Epidermal melanocyte (primary cell): Measurements from ENCODE around the gene MOV10L1.
"Not testable (repeated sequence)": the region's sequence is repeated elsewhere in the genome, so short reads cannot be mapped to it uniquely, and the experiment has no call there.

Experiments used
- DNase-seq: peaks from one replicate; pipeline ENCODE4 v3.0.0; 2011; ENCODE audit warnings: low spot score; ENCODE audit not compliant: insufficient read length

The MOV10L1 gene

DNA sequence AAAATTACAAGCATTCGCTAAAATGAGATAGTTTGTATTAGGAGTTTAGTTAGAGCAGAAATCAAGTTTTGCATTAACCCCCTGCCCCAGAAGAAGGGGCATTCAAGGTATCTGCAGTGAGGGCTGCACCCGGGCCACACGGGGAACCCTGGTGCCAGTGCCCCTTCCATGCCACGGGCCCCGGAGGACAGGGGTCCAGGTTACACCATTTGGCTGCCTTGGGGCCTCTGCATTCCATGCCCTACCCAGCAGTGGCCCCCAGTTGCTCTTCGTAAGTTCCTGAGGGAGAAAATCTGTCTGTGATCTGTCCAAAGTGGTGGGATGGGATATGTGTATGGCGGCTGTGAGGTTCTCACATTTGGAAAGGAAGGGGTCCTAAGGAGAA is 63.9 kb downstream of the MOV10L1 start:
- DNase-seq: no peak

DNA sequence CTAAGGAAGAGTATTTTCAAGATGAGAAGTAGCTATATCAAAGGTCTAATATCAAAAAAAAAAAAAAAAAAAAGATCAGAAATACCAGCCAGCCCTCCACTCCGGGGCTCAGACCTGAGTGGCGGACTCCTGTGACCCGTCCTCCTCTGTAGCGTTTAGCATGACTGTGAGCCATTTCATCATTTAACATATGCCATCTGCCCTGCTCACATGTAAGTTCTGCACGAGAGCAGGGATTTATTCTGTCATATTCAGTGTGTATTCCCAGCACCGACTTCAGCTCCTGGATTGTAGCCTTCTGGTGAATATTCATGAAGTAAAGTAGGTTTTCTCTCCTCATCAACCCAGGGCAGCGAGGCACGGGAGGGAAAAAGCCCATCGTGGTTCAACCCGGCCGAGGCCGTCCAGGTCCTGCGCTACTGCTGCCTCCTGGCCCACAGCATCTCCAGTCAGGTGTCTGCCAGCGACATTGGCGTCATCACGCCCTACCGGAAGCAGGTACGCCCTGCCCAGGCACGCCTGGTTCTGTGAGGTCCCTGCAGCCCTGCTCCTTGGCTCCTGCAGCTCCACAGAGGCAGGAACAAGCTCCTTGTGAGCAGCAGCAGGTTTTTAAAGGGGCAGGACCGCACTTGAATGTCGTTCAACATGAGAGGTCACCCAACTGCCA is 68.0 kb downstream of the MOV10L1 start:
- no peak for DNase-seq

DNA sequence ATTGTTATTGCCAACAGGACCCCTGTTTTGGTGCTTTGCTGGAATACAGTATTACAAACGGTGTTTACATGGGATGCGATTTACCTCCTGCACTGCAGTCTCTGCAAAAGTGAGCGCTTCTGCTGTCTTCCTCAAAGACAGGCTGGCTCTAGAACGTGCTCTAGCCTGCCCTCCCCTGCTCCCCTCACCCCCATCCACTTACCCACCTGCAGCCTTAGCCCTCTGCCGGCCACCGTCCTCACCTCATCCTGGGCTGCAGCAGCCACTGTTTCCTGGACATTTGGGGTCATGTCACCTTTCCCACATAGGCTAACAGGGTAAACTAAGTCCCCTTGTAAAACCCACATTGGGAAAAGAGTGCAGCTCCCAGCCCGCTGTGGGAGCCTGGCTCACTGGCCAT is 71.1 kb downstream of the MOV10L1 start:
- DNase-seq: no peak

DNA sequence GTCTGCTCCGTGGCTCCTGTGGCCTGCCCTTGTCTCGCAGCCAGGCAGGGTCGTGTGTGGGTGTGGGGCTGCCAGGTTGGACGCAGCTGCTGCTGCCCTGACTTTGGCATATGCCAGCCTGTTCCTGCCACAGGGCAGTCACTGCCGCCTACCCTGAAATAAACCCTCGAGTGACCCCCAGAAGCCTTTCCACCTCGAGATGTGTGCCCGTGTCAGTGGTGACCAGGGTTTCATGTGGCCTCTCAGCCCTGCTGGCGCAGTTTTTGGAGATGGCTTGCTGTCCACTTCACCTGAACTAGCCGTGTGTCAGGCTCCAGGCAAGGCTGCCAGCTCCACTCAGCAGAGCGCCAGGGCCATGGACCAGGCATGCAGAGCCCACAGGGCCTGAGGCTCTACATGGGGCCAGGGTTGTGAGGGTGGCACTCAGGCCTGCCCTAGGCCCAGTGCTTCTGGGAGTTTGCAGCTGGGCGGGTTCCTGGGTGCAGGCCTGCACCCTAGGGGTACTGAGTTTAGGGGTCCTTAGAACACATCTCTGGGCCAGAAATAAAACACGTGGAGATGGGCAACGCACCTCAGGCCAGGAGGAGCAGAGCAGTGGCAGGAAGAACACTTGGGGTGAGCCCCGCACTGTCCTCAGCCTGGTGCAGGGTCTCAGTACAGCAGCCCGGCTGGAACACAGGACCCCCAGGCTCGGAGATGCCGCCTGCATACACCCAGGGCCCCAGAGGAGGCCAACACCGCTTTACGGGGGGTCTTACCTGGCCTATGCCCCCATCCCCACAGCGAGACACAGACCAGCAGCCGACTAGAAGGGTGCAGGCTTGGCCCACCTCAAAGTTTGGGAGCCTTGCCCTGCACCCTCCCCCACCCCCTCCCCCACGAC is 71.9 kb downstream of the MOV10L1 start:
- DNase-seq: no peak

DNA sequence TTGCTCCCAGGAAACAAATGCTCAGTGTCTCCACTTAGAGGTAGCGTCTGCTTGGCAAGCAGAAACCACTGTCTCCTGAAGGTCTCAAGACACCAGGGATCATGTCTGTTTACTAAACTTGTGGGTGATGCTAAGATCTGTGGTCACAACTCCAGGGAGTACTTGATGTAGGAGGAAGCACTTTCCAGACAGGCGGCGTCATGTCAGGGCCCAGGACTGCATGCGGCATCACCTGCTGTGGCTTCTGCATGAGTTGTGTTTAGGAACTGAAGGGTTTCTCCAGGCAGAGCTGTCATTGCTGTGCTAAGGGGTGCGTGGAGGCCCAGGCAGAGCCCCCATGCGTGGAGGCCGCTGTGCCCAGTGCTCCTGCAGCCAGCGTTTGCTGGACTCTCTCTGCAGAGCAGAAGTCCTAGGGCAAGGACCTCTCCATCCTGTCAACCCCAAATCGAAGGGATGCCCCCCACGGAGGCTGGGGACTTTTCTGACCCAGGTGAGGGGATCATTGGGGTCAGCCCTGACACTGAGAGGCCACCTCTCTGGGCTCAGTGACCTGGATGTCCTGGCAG is 72.7 kb downstream of the MOV10L1 start:
- DNase-seq: no peak

DNA sequence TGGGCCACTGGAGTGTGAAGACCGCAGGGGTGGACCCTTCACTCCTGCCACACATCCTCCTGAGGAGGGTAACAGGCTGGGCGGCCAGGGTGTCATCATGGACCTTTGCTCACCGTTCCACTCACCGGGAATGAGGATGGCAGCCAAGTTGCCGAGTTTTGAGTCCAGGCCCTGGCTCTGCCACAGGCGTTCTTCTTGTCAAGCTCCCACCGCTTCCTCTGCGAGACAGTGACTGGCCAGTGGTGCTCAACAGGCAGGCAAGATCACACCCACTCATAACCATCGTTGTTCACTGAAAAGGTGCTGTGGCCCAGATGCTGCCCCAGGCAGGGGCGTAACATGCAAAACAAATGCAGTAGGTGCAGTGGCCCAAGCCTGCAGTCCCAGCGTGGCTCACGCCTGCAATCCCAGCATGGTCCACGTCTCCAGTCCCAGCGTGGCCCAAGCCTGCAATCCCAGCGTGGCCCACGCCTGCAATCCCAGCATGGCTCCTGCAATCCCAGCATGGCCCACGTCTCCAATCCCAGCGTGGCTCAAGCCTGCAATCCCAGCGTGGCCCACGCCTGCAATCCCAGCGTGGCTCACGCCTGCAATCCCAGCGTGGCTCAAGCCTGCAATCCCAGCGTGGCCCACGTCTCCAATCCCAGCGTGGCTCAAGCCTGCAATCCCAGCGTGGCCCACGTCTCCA is 75.8 kb downstream of the MOV10L1 start:
- no peak for DNase-seq

DNA sequence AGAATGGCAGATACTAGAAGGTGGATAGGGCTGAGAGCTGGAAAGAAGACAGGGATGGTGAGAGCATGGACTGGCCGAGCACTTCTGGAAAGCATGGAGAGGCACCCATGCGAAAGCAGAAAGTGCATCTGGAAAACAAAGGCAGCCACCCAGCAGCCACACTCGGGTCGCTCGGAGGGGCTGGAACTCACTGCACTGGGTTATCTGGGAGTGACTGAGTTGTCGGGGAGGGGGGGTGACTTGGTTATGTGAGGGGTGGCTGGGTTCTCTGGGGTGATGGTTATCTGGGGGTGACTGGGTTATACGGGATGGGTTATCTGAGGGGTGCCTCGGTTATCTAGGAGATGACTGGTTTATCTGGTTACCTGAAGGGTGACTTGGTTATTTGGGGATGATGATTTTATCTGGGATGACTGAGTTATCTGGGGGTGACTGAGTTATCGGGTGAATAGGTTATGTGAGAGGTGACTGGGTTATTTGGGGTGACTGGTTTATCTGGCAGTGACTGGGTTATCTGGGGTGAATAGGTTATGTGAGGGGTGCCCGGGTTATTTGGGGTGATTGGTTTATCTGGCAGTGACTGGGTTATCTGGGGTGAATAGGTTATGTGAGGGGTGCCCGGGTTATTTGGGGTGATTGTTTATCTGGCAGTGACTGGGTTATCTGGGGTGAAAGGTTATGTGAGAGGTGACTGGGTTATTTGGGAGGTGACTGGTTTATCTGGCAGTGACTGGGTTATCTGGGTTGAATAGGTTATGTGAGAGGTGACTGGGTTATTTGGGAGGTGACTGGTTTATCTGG is 78.1 kb downstream of the MOV10L1 start:
- no peak for DNase-seq

DNA sequence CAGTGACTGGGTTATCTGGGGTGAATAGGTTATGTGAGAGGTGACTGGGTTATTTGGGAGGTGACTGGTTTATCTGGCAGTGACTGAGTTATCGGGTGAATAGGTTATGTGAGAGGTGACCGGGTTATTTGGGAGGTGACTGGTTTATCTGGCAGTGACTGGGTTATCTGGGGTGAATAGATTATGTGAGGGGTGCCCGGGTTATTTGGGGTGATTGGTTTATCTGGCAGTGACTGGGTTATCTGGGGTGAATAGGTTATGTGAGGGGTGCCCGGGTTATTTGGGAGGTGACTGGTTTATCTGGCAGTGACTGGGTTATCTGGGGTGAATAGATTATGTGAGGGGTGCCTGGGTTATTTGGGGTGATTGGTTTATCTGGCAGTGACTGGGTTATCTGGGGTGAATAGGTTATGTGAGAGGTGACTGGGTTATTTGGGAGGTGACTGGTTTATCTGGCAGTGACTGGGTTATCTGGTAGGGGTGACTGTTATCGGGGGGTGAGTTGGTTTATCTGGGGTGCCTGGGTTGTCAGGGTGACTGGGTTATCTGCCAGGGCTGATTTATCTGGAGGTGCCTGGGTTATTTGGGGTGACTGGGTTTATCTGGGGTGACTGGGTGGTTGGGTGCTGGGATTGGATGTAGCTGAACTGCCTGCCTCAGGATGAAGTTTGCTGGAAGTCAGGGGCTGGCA is 78.8 kb downstream of the MOV10L1 start:
- DNase-seq: not testable (repeated sequence)

DNA sequence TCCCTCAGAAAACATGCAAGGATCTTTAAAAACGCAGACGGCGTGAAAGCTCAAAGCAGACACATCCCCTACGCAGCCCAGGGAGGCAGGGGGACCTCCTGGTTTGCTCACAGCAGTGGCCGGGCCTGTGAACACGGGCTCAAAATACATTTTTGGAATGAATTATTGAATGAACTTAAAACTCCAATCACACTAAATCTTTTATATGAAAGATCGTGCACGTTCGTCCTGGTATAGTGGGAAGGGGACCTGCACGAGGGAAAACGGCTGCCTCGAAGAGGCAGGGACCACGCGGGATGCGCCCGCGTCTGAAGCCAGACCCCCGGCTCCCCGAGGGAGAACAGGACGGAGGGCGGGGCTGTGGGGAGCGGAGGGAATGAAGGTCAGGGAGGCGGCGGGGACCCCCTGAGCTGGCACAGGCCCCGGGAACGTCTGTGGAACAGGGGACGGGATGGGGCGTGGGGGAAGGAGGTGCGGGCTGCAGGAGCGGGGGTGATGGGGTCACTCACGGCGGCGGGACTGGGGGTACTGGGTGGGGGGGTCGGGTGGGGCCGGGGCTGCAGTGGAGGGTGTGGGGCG is 79.5 kb downstream of the MOV10L1 start:
- no peak for DNase-seq

DNA sequence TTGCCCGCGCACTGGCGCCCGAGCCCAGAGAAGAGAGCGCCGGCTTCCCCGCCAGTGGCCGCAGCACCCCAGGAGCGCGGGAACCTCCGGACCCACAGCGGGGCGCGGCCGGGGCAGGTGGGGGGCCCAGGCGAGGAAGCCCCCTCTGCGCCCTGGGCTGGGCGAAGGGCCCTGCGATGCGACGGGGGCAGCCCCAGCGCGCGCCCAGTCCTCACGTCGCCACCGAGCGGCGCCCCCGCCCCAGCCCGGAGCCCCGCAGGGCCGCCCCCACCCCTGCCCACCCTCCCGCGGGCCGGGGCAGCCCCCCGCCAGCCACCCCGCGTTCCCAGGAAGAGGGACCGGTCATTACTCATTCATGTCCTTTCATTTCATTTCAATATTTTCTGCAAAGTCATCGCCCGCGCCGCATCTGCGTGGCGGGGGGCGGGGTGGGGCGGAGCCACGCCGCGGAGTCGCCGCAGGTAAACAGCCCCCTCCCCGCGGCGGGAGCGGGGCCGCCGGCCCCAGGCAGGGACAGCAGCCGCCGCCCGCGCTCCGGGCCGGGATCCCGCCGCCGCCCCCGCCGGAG is 80.1 kb downstream of the MOV10L1 start:
- no peak for DNase-seq

DNA sequence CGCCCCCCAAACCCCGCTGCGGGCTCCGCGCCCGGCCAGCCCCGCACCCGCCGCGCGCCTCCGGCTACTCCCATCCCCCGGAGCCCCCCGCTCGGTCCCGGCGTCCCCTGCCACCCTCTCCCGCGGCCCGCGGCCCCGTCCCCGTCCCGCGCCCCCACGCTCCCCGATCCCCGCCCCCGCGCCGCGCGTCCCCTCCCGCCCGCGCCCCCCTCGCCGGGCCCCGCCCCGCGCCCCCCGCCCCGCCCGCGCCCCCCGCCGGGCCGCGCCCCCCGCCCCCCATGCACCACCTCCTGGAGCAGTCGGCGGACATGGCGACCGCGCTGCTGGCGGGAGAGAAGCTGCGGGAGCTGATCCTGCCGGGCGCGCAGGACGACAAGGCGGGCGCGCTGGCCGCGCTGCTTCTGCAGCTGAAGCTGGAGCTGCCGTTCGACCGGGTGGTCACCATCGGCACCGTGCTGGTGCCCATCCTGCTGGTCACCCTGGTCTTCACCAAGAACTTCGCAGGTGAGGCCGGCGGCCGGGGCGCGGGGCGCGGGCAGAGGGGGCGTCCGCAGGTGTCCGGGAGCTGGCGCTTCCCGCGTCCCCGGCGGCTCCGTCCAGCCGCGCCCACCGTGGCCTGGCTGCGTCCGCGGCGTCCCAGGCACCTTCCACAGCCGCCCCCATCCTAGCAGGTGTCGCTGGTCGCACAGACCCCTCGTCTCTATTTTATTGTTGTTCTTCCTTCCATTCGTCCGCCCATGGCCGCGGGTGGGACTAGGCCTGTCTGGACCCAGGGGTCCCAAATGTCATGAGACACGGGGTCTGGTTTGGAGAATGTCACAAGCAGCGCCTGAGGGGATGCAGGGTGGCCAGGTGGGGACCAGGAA is 80.9 kb downstream of the MOV10L1 start, which contains the start of gene PANX2:
Gene PANX2, plus strand, starts transcription at position 279 of the 866 bp plus-strand sequence. Its CDS starts 0 bp downstream, at position 279.
- DNase-seq: no peak

DNA sequence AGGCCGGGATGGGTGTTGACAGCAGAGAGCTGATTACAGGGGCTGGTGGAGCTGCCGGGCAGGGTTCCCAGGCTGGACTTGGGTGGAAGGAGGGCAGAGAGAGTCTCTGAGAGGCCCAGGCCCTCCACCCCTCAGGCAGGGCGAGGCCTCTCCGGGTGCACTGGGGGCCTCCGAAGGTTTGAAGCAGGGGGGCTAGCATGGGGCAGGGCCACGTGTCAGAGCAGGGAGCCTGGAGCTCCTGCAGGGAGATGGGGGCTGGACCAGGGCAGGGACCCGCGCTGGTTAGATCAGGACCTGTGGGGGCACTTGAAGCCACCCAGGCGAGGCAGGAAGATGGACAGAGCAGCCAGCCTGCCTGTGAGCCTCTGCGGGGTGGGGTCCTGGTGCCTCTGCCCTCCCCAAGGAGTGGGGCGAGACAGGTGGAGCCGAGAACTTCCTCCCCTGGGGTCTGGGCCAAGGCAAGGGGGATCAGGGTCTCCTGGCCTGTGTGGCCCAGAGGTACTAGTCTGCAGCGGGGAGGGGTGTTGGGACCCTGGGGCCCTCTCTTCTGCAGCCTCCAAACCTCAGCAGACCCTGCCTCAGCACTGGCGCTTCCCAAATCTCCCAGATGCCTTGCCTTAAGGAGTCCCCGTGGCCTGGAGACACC is 81.6 kb downstream of the MOV10L1 start:
- no peak for DNase-seq

DNA sequence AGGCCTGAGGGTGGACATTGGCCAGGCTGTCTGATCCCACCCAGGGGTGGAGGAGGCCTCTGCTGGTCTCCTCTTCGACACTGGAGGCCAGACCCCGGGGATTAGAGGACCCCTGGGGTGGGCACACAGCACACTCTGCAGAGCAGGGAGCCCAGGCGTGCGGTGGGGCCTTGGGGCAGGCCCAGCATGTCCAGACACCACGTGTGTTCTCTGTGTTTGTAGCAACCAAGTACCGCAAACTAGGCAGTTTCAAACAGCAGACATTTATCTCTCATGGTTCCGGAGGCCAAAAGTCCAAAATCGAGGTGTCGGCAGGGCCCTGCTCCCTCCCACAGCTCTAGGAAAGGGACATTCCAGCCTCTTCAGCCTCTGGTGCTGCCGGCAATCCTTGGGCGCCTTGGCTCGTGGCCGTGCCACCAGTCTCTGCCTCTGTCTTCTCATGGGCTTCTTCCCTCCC is 82.2 kb downstream of the MOV10L1 start:
- no peak for DNase-seq

DNA sequence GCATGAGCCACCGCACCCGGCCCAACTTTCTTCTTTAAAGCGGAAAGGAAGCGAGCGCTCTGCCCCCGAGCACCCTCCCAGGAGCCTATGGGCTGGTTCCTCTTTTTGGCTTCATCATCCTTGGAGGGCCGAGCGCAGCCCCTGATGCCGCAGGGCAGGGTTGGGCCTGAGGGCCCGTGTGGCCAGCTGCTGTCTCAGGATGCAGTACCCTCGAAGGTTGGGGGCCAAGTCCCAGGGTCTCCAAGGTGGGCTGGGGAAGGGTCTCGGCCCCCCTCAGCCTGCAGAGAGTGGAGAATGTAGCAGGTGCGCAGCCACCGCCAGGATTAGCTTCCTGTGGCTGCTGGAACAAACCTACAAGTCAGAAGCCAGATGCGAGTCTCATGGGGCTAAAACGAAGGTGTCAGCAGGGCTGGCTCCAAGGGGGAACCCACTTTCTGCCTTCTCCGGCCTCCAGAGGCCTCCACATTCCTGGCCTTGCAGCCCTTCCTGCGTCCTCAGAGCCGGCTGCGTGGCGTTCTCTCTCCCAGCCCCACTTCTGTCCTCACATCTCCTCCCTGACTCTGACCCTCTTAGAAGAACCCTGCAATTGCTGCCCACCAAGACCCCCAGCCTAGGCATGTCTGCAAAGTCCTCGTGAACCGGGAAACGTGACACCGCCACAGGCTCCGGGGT is 83.6 kb downstream of the MOV10L1 start:
- DNase-seq: no peak

DNA sequence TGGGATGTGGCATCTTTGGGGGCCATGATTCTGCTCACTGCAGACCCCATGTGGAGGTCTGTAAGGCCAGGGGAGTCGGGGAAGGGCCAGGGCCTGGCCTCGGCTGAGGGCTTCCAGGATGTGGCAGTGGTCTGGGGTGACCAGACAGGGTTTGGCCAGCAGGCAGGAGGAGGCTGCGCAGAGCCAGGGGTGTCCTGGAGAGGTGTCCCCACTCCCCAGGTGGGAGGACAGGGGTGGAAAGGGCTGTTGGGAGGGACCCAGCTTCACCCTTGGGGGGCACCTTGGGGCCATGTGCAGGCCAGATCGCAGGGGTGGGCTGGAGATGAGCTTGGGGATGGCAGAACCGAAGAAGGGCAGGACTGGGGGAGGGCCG is 84.2 kb downstream of the MOV10L1 start:
- no peak for DNase-seq

DNA sequence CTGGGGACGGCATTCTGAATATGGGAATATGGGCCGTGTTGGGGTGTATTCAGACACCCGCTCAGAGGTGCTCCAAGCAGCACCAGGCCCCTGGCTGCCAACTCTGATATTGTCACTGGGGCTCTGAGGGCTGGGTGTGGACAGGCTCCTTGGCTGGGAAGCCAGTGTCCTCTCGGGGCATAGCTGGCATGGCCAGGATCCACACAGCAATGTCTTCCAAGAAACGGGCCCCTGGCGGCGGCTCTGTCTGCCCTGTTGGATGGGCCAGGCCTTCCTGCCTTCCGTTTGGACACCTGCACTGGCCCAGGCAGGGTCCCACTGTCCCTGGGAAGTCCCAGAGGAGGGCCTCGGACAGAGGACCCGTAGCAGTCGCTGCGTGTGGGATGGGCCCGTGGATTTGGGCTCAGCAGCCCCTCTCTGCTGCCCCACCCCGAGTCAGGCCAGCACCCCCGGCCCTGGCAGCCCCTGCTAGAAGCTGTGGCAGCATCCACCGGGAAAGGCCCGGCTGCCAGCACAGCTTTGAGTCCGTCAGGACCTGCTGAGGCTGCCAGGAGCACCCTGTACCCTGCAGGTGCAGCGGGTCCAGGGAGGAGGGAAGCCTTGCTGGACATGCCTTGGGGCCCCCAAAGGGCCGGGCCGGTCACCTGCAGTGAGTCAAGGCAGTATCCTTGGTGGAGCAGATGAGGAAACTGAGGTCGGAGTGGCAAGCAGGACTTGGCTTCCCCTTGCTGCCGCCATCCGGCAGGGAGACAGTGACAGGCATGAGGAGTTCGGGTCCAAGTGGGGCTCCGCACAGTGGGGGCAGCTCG is 84.8 kb downstream of the MOV10L1 start:
- no peak for DNase-seq

DNA sequence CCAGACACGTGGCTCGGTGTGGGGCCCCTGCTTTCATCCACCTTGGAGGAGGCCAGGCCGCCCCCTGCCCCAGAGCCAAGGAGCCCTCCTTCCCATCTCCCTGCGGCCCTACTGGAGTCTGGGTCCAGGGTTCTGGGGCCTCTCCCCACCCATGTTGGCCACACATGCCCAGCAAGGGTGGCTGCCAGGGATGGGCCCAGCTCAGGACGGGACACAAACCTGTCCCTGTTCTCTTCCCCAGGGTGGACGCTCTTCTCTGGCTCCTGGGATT is 85.3 kb downstream of the MOV10L1 start:
- DNase-seq: no peak
